ENCODE data around the gene CTBP2. TPM values are rescaled to one million over a fixed set of nuclear protein-coding genes. Genes with fewer than 3 reads are reported as not detected.

Gene CTBP2
- total RNA-seq, 1 donor from 2014 or later: 0.16 TPM

- Mint-ChIP-seq H3K27me3 (peaks cover 5% of the 10 kb centered on the region), H3K27ac (no peak overlapping the region), H3K4me3 (no peak overlapping the region), H3K36me3 (ENCODE audit: low read depth) (no peaks in the 10 kb centered on the region), H3K4me1 (no peaks in the 10 kb centered on the region), H3K9me3 (no peaks in the 10 kb centered on the region)
- intact Hi-C loops (cut with micrococcal nuclease): no loop called here
- no peak for DNase-seq
These were observed 118.4 kb downstream of the CTBP2 start for GRCh38 chr10:125041856-125042506.

GRCh38 chr10:125039354-125039769, 121.0 kb downstream of the CTBP2 start:
- Mint-ChIP-seq H3K4me3 (no peak overlapping the region), H3K27me3 (peaks cover 4% of the 10 kb centered on the region), H3K27ac (no peak overlapping the region), H3K36me3 (ENCODE audit: low read depth) (no peaks in the 10 kb centered on the region), H3K4me1 (no peaks in the 10 kb centered on the region), H3K9me3 (no peaks in the 10 kb centered on the region)
- no peak for DNase-seq
- intact Hi-C loops (cut with micrococcal nuclease): no loop called here

GRCh38 chr10:125038637-125039036, 121.7 kb downstream of the CTBP2 start:
- Mint-ChIP-seq H3K4me3 (no peak overlapping the region), H3K4me1 (no peaks in the 10 kb centered on the region), H3K36me3 (ENCODE audit: low read depth) (no peaks in the 10 kb centered on the region), H3K27ac (no peak overlapping the region), H3K27me3 (peaks cover 4% of the 10 kb centered on the region), H3K9me3 (no peaks in the 10 kb centered on the region)
- intact Hi-C loops (cut with micrococcal nuclease): no loop called here
- no peak for DNase-seq

- no peaks in the 10 kb centered on the region for H3K9me3 Mint-ChIP-seq
- intact Hi-C loops (cut with micrococcal nuclease): no loop called here
- H3K27ac Mint-ChIP-seq: no peak overlapping the region
- DNase-seq: no peak
- peaks cover 4% of the 10 kb centered on the region for H3K27me3 Mint-ChIP-seq
- no peaks in the 10 kb centered on the region for H3K36me3 Mint-ChIP-seq (ENCODE audit: low read depth)
- no peaks in the 10 kb centered on the region for H3K4me1 Mint-ChIP-seq
- no peak overlapping the region for H3K4me3 Mint-ChIP-seq
These were observed 123.1 kb downstream of the CTBP2 start for GRCh38 chr10:125037145-125037877.

- intact Hi-C loops (cut with micrococcal nuclease): no loop called here
- Mint-ChIP-seq H3K27ac (no peak overlapping the region), H3K36me3 (ENCODE audit: low read depth) (no peaks in the 10 kb centered on the region), H3K9me3 (no peaks in the 10 kb centered on the region), H3K4me3 (no peak overlapping the region), H3K4me1 (no peaks in the 10 kb centered on the region), H3K27me3 (peaks cover 4% of the 10 kb centered on the region)
- DNase-seq: no peak
These were observed 124.6 kb downstream of the CTBP2 start for GRCh38 chr10:125035588-125036295.

- intact Hi-C loops (cut with micrococcal nuclease): no loop called here
- H3K27ac Mint-ChIP-seq: no peak overlapping the region
- H3K36me3 Mint-ChIP-seq (ENCODE audit: low read depth): no peaks in the 10 kb centered on the region
- no peaks in the 10 kb centered on the region for H3K9me3 Mint-ChIP-seq
- H3K4me3 Mint-ChIP-seq: no peak overlapping the region
- no peak for DNase-seq
- H3K4me1 Mint-ChIP-seq: no peaks in the 10 kb centered on the region
- H3K27me3 Mint-ChIP-seq: peaks cover 1% of the 10 kb centered on the region
These were observed 125.2 kb downstream of the CTBP2 start for GRCh38 chr10:125035136-125035535.

- H3K4me3 Mint-ChIP-seq: no peak overlapping the region
- H3K27ac Mint-ChIP-seq: no peak overlapping the region
- no peaks in the 10 kb centered on the region for H3K36me3 Mint-ChIP-seq (ENCODE audit: low read depth)
- H3K4me1 Mint-ChIP-seq: no peaks in the 10 kb centered on the region
- intact Hi-C loops (cut with micrococcal nuclease): no loop called here
- no peaks in the 10 kb centered on the region for H3K9me3 Mint-ChIP-seq
- H3K27me3 Mint-ChIP-seq: peaks cover 1% of the 10 kb centered on the region
- no peak for DNase-seq
These were observed 125.7 kb downstream of the CTBP2 start for GRCh38 chr10:125034675-125035074.

- Mint-ChIP-seq H3K27ac (no peak overlapping the region), H3K27me3 (peaks cover 3% of the 10 kb centered on the region), H3K4me3 (no peak overlapping the region), H3K9me3 (no peaks in the 10 kb centered on the region), H3K4me1 (no peaks in the 10 kb centered on the region), H3K36me3 (ENCODE audit: low read depth) (no peaks in the 10 kb centered on the region)
- no peak for DNase-seq
- intact Hi-C loops (cut with micrococcal nuclease): no loop called here
These were observed 127.0 kb downstream of the CTBP2 start for GRCh38 chr10:125033146-125033924.

GRCh38 chr10:125032474-125033020, 127.8 kb downstream of the CTBP2 start:
- Mint-ChIP-seq H3K4me3 (no peak overlapping the region), H3K36me3 (ENCODE audit: low read depth) (no peaks in the 10 kb centered on the region), H3K27ac (no peak overlapping the region), H3K4me1 (no peaks in the 10 kb centered on the region), H3K9me3 (no peaks in the 10 kb centered on the region), H3K27me3 (peaks cover 3% of the 10 kb centered on the region)
- no peak for DNase-seq
- intact Hi-C loops (cut with micrococcal nuclease): no loop called here

- H3K4me1 Mint-ChIP-seq: no peaks in the 10 kb centered on the region
- intact Hi-C loops (cut with micrococcal nuclease): no loop called here
- no peaks in the 10 kb centered on the region for H3K9me3 Mint-ChIP-seq
- H3K4me3 Mint-ChIP-seq: no peak overlapping the region
- H3K36me3 Mint-ChIP-seq (ENCODE audit: low read depth): no peaks in the 10 kb centered on the region
- H3K27me3 Mint-ChIP-seq: peaks cover 1% of the 10 kb centered on the region
- DNase-seq: no peak
- no peak overlapping the region for H3K27ac Mint-ChIP-seq
These were observed 129.7 kb downstream of the CTBP2 start for GRCh38 chr10:125030567-125031197.

- no peak overlapping the region for H3K4me3 Mint-ChIP-seq
- H3K4me1 Mint-ChIP-seq: no peaks in the 10 kb centered on the region
- peaks cover 1% of the 10 kb centered on the region for H3K27me3 Mint-ChIP-seq
- H3K9me3 Mint-ChIP-seq: no peaks in the 10 kb centered on the region
- no peaks in the 10 kb centered on the region for H3K36me3 Mint-ChIP-seq (ENCODE audit: low read depth)
- no peak overlapping the region for H3K27ac Mint-ChIP-seq
- no peak for DNase-seq
- intact Hi-C loops (cut with micrococcal nuclease): no loop called here
These were observed 130.7 kb downstream of the CTBP2 start for GRCh38 chr10:125029584-125030242.

- DNase-seq: no peak
- H3K27me3 Mint-ChIP-seq: peaks cover 1% of the 10 kb centered on the region
- no peaks in the 10 kb centered on the region for H3K4me1 Mint-ChIP-seq
- H3K9me3 Mint-ChIP-seq: no peaks in the 10 kb centered on the region
- H3K27ac Mint-ChIP-seq: no peak overlapping the region
- H3K36me3 Mint-ChIP-seq (ENCODE audit: low read depth): no peaks in the 10 kb centered on the region
- intact Hi-C loops (cut with micrococcal nuclease): no loop called here
- no peak overlapping the region for H3K4me3 Mint-ChIP-seq
These were observed 132.2 kb downstream of the CTBP2 start for GRCh38 chr10:125027871-125028869.

Measured in activated CD4-positive, alpha-beta T cell treated with anti-CD3 and anti-CD28 coated beads, Interleukin-2, amount 10 ng/mL, durations not matched to agents 24 days and 14 days (primary cell).